ENCODE measurements around the gene TNS2.
A peak's percentile ranks its signal among the peaks of the same experiment; 100 is the strongest.
"Not testable (repeated sequence)": the region's sequence is repeated elsewhere in the genome, so short reads cannot be mapped to it uniquely, and the experiment has no call there.

Gene TNS2

GRCh38 chr12:53093777-53094393 is 44.0 kb downstream of the TNS2 start (continued):
- no peak for TF ChIP-seq ZNF426 (tag by site-specific recombination; IDR thresholded peaks at IDR 0.05)

GRCh38 chr12:53094394-53094787 is 44.5 kb downstream of the TNS2 start:
- ChIA-PET CTCF (interaction anchor here (0.6 to 3.8 kb wide), 8 partner anchors 8 to 1199 kb away, joined by 3 to 27 read pairs (median 4); no protein-coding TSS in a partner anchor), POLR2A (interaction anchor here (0.6 to 3.4 kb wide), 4 partner anchors 15 to 414 kb away, joined by 3 to 18 read pairs (median 8); partner anchors contain the start of gene SPRYD3)
- H3K27ac ChIP-seq (ENCODE audit: extremely low read depth, low read depth, low read length) = no peak overlapping the region
- peaks cover 3% of the 10 kb centered on the region; the same call in 1 of the 2 replicates for H3K4me1 ChIP-seq (ENCODE audit: control insufficient read depth, insufficient read depth, low read length)
- H3K36me3 ChIP-seq (ENCODE audit: control insufficient read depth in 2 of 2, insufficient read depth in 1 of 2, low read length in 2 of 2) = no peaks in the 10 kb centered on the region
- H3K9me3 ChIP-seq (ENCODE audit: control insufficient read depth, insufficient read depth, low read depth, low read length) = no peaks in the 10 kb centered on the region
- TF ChIP-seq ZFHX2 (tag by site-specific recombination; conservative IDR thresholded peaks at IDR 0.05) (peak; percentile 79), SCRT1 (tag by site-specific recombination; IDR thresholded peaks at IDR 0.05; ENCODE audit: borderline replicate concordance) (no peak), ZNF423 (tag by site-specific recombination; IDR thresholded peaks at IDR 0.05) (no peak), WT1 (tag by site-specific recombination; IDR thresholded peaks at IDR 0.05) (no peak), EGR2 (tag by site-specific recombination; IDR thresholded peaks at IDR 0.05; ENCODE audit: low read depth) (peak; percentile 69), ZNF266 (tag by site-specific recombination; IDR thresholded peaks at IDR 0.05; ENCODE audit: low read depth) (no peak), ZNF362 (tag by site-specific recombination; IDR thresholded peaks at IDR 0.05) (peak; percentile 77), MZF1 (tag by site-specific recombination; IDR thresholded peaks at IDR 0.05; ENCODE audit: borderline replicate concordance) (no peak), ZNF274 (IDR thresholded peaks at IDR 0.05; ENCODE audit: low read length) (no peak), ZNF274 (tag by site-specific recombination; IDR thresholded peaks at IDR 0.05; ENCODE audit: borderline replicate concordance) (no peak), ZNF555 (tag by site-specific recombination; conservative IDR thresholded peaks at IDR 0.05) (no peak), PRDM6 (tag by site-specific recombination; IDR thresholded peaks at IDR 0.05) (no peak)
- H3K4me3 ChIP-seq (ENCODE audit: low read depth, low read length) = no peak overlapping the region

- not testable (repeated sequence) for H3K4me1 ChIP-seq (ENCODE audit: control insufficient read depth, insufficient read depth, low read length); H3K36me3 ChIP-seq (ENCODE audit: control insufficient read depth in 2 of 2, insufficient read depth in 1 of 2, low read length in 2 of 2); H3K4me3 ChIP-seq (ENCODE audit: low read depth, low read length); H3K27ac ChIP-seq (ENCODE audit: extremely low read depth, low read depth, low read length); H3K9me3 ChIP-seq (ENCODE audit: control insufficient read depth, insufficient read depth, low read depth, low read length)
- CTCF ChIA-PET = interaction anchor here (0.6 to 3.8 kb wide), 6 partner anchors 29 to 1199 kb away, joined by 3 to 27 read pairs (median 5); no protein-coding TSS in a partner anchor
- POLR2A ChIA-PET = interaction anchor here (2.0 to 3.4 kb wide), 2 partner anchors 16 to 29 kb away, joined by 11 to 18 read pairs; partner anchors contain the start of gene SPRYD3
- TF ChIP-seq GLIS1 (tag by site-specific recombination; IDR thresholded peaks at IDR 0.05) (peak; percentile 93), ZNF146 (tag by site-specific recombination; IDR thresholded peaks at IDR 0.05) (peak; percentile 98), ZNF580 (tag by site-specific recombination; IDR thresholded peaks at IDR 0.05) (peak; percentile 24; the same call in 1 of the 2 replicates)
Observed at GRCh38 chr12:53094796-53095595, 45.1 kb downstream of the TNS2 start.

GRCh38 chr12:53095596-53095895 is 45.7 kb downstream of the TNS2 start:
- H3K36me3 ChIP-seq (ENCODE audit: control insufficient read depth in 2 of 2, insufficient read depth in 1 of 2, low read length in 2 of 2); H3K27ac ChIP-seq (ENCODE audit: extremely low read depth, low read depth, low read length); H3K9me3 ChIP-seq (ENCODE audit: control insufficient read depth, insufficient read depth, low read depth, low read length); H3K4me3 ChIP-seq (ENCODE audit: low read depth, low read length); H3K4me1 ChIP-seq (ENCODE audit: control insufficient read depth, insufficient read depth, low read length): not testable (repeated sequence)
- CTCF ChIA-PET = interaction anchor here (0.6 to 3.8 kb wide), 3 partner anchors 30 to 234 kb away, joined by 4 to 27 read pairs (median 6); no protein-coding TSS in a partner anchor
- POLR2A ChIA-PET = interaction anchor here (3.4 kb wide), 1 partner anchor 17 kb away, joined by 18 read pairs; the partner anchor contains the start of gene SPRYD3
